Measurements from ENCODE around the gene SCN1A. TPM values are rescaled to one million over a fixed set of nuclear protein-coding genes. Genes with fewer than 3 reads are reported as not detected.

SCN1A gene
- total RNA-seq, 1 donor, result 0.09 TPM

DNA sequence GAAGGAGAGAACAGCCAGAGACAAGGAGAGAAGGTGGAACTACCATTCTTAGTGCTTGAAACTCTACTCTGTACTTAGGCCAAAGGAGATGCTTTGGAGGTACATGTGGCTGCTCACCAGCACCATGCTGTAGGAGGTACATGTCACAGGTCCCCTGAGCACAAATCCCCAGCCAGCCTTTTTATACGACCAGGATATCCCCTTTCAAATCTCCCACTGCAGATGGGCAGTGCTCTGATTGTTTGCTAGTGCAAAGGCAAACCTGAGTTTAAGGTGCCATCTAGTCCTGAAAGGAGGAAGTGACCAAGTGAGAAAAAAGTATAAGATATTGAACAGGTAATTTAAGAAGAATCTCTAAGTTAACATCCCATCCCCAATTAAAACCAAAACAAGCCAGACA, 157.2 kb downstream of the SCN1A start:
- H3K4me3 ChIP-seq (ENCODE audit: low read depth, low read length), result no peak overlapping the region
- DNase-seq (ENCODE audit: low read depth), result no peak
- TF ChIP-seq, protein P1, sequence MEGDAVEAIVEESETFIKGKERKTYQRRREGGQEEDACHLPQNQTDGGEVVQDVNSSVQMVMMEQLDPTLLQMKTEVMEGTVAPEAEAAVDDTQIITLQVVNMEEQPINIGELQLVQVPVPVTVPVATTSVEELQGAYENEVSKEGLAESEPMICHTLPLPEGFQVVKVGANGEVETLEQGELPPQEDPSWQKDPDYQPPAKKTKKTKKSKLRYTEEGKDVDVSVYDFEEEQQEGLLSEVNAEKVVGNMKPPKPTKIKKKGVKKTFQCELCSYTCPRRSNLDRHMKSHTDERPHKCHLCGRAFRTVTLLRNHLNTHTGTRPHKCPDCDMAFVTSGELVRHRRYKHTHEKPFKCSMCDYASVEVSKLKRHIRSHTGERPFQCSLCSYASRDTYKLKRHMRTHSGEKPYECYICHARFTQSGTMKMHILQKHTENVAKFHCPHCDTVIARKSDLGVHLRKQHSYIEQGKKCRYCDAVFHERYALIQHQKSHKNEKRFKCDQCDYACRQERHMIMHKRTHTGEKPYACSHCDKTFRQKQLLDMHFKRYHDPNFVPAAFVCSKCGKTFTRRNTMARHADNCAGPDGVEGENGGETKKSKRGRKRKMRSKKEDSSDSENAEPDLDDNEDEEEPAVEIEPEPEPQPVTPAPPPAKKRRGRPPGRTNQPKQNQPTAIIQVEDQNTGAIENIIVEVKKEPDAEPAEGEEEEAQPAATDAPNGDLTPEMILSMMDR (IDR thresholded peaks at IDR 0.05; ENCODE audit: insufficient read depth, low read length), result no peak

DNA sequence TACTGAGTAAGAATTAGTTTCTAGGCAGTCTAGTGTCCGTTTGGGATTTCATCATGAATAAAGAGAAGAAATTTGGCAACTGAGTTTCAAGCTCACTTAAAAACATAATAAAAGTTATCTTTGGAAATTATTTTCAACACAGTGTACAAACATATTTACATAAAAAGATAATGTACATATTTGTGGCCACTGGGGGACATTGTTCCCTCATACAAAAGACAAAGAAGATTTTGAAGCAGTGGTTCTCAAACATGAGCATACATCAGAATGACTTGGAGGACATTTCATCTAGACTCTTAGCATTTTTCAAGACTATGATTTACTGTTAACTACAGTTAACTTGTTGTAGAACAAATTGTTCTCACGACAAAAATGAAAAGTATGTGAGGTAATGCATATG, 158.6 kb downstream of the SCN1A start:
- TF ChIP-seq, protein P1 (IDR thresholded peaks at IDR 0.05; ENCODE audit: insufficient read depth, low read length), result no peak
- H3K4me3 ChIP-seq (ENCODE audit: low read depth, low read length), result no peak overlapping the region
- DNase-seq (ENCODE audit: low read depth), result no peak

- TF ChIP-seq, protein P1 (IDR thresholded peaks at IDR 0.05; ENCODE audit: insufficient read depth, low read length), result no peak
- DNase-seq (ENCODE audit: low read depth), result no peak
- H3K4me3 ChIP-seq (ENCODE audit: low read depth, low read length), result no peak overlapping the region
Measured at GRCh38 chr2:165967746-165968145, 160.1 kb downstream of the SCN1A start.

- H3K4me3 ChIP-seq (ENCODE audit: low read depth, low read length), result no peak overlapping the region
- TF ChIP-seq, protein P1 (IDR thresholded peaks at IDR 0.05; ENCODE audit: insufficient read depth, low read length), result no peak
- DNase-seq (ENCODE audit: low read depth), result no peak
Measured at GRCh38 chr2:165961818-165962217, 166.0 kb downstream of the SCN1A start.

- H3K4me3 ChIP-seq (ENCODE audit: low read depth, low read length), result no peak overlapping the region
- no peak for DNase-seq (ENCODE audit: low read depth)
- TF ChIP-seq, protein P1 (IDR thresholded peaks at IDR 0.05; ENCODE audit: insufficient read depth, low read length), result no peak
Measured at GRCh38 chr2:165959371-165959770, 168.4 kb downstream of the SCN1A start.

- TF ChIP-seq, protein P1 (IDR thresholded peaks at IDR 0.05; ENCODE audit: insufficient read depth, low read length), result no peak
- no peak for DNase-seq (ENCODE audit: low read depth)
- no peak overlapping the region for H3K4me3 ChIP-seq (ENCODE audit: low read depth, low read length)
Measured at GRCh38 chr2:165958313-165958960, 169.4 kb downstream of the SCN1A start.
